ENCODE results near the gene RAI1. TPM values are rescaled to one million over a fixed set of nuclear protein-coding genes. Genes with fewer than 3 reads are reported as not detected.

The RAI1 gene
- total and polyA plus RNA-seq, 10 of the 15 experiments (the other 5 are each of a cell fraction or from before 2014, with no cell fraction given): 0.66 to 37.7 (median 6.0) TPM

DNA sequence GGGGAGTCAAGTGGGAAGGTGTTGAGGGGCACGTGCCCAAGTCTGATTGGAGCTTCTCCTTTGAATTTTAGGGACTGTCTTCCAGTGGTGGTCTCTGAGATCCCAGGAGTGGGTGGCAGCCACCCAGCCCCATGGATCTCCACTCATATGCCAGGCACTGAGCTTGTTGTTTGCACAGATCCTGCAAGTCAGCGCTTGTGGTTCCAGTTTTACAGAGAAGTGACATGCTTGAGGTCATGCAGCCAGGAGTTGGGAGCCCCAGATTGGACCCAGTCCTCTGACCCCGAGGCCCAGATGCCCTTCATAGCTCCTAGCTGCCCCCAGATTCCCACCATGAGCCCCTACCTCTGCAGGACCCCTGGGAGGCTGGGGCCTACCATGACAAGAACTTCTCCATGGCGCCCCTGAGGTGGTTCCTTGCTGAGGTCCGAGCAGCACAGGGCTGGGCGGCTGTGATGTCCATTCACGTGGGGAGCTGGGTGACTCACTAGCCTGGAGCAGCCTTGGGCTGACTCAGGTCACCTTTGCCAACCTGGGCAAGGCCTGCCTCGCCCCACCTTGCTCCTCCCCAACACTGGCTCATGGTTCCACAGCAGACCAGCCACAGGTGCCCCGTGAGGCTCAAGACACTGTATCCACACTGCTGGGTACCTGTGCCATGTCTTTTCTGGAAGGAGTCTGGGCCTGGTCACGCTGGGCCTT is 47.4 kb downstream of the RAI1 start:
- Histone ChIP-seq H3K36me3 (ENCODE audit: control insufficient read depth in 2 of 2, insufficient read depth in 2 of 2, low read length in 1 of 2) (peaks cover 0 to 20% of the 10 kb centered on the region in 2 experiments; a peak in 3 of 4 replicates), H4K20me1 (ENCODE audit: control insufficient read depth, insufficient read depth) (peaks cover 5% of the 10 kb centered on the region), H3K4me2 (ENCODE audit: control insufficient read depth, insufficient read depth) (no peak overlapping the region), H3K4me3 (no peak overlapping the region), H2AFZ (ENCODE audit: control insufficient read depth, low read depth, low read length) (no peak overlapping the region), H3K9ac (ENCODE audit: control insufficient read depth, insufficient read depth, low read length) (no peak overlapping the region), H3K9me3 (replicated peaks; ENCODE audit: control insufficient read depth, insufficient read depth, low read length) (no peaks in the 10 kb centered on the region), H3K4me1 (ENCODE audit: control insufficient read depth, insufficient read depth, low read length) (0 out of 2 replicates have a peak, but pooled peaks cover 5% of the 10 kb centered on the region), H3K27me3 (replicated peaks in 1 of 2; ENCODE audit: control insufficient read depth in 2 of 2, insufficient read depth in 2 of 2, low read length in 1 of 2) (no peaks in the 10 kb centered on the region), H3K79me2 (ENCODE audit: control insufficient read depth, insufficient read depth, low read length) (peaks cover 3% of the 10 kb centered on the region), H3K27ac (ENCODE audit: control insufficient read depth, insufficient read depth) (no peak overlapping the region)
- no peak for DNase-seq (ENCODE audit: low read depth, low spot score)
- no peak for FAIRE-seq
- RAD21 ChIA-PET (ENCODE audit: unreplicated experiment): interaction anchor here (1.1 to 1.9 kb wide), 3 partner anchors 36 to 190 kb away, joined by 3 to 4 read pairs (median 4); no protein-coding TSS in a partner anchor
- 91% methylated on average over 9 of the region's 10 CpGs for WGBS (ENCODE audit: insufficient coverage, insufficient replicate concordance, low lambda C conversion rate, missing lambda C conversion rate)
- ATAC-seq: no peak
- TF ChIP-seq, protein P1, sequence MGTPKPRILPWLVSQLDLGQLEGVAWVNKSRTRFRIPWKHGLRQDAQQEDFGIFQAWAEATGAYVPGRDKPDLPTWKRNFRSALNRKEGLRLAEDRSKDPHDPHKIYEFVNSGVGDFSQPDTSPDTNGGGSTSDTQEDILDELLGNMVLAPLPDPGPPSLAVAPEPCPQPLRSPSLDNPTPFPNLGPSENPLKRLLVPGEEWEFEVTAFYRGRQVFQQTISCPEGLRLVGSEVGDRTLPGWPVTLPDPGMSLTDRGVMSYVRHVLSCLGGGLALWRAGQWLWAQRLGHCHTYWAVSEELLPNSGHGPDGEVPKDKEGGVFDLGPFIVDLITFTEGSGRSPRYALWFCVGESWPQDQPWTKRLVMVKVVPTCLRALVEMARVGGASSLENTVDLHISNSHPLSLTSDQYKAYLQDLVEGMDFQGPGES (IDR thresholded peaks at IDR 0.05): no peak
- TF ChIP-seq SP1 (IDR thresholded peaks at IDR 0.05; ENCODE audit: low read depth, low read length): no peak
- no peak for TF ChIP-seq ZNF274 (IDR thresholded peaks at IDR 0.05; ENCODE audit: insufficient read depth, insufficient read length)
- TF ChIP-seq CBX5 (IDR thresholded peaks at IDR 0.05; ENCODE audit: low read depth): no peak
- TF ChIP-seq NR2C2 (IDR thresholded peaks at IDR 0.05; ENCODE audit: borderline replicate concordance, control insufficient read depth, insufficient read length, low read depth): no peak
- no peak for TF ChIP-seq NFYA (IDR thresholded peaks at IDR 0.05; ENCODE audit: borderline replicate concordance, low read depth, low read length)
- no peak for TF ChIP-seq CREM (IDR thresholded peaks at IDR 0.05; ENCODE audit: low read depth)
- no peak for TF ChIP-seq RAD21 (IDR thresholded peaks at IDR 0.05; ENCODE audit: insufficient read depth, low read depth, low read length)
- TF ChIP-seq GABPA (IDR thresholded peaks at IDR 0.05; ENCODE audit: low read depth): no peak
- TF ChIP-seq BACH1 (IDR thresholded peaks at IDR 0.05; ENCODE audit: borderline replicate concordance): no peak
- TF ChIP-seq CREB1 (IDR thresholded peaks at IDR 0.05; ENCODE audit: low read depth): no peak
- no peak for TF ChIP-seq IKZF1 (conservative IDR thresholded peaks at IDR 0.05)
- no peak for TF ChIP-seq SMAD1 (IDR thresholded peaks at IDR 0.05; ENCODE audit: low read depth, partially characterized antibody)
- TF ChIP-seq, protein P2, sequence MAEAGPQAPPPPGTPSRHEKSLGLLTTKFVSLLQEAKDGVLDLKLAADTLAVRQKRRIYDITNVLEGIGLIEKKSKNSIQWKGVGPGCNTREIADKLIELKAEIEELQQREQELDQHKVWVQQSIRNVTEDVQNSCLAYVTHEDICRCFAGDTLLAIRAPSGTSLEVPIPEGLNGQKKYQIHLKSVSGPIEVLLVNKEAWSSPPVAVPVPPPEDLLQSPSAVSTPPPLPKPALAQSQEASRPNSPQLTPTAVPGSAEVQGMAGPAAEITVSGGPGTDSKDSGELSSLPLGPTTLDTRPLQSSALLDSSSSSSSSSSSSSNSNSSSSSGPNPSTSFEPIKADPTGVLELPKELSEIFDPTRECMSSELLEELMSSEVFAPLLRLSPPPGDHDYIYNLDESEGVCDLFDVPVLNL (IDR thresholded peaks at IDR 0.05; ENCODE audit: low read depth, low read length): no peak
- TF ChIP-seq, protein P3, sequence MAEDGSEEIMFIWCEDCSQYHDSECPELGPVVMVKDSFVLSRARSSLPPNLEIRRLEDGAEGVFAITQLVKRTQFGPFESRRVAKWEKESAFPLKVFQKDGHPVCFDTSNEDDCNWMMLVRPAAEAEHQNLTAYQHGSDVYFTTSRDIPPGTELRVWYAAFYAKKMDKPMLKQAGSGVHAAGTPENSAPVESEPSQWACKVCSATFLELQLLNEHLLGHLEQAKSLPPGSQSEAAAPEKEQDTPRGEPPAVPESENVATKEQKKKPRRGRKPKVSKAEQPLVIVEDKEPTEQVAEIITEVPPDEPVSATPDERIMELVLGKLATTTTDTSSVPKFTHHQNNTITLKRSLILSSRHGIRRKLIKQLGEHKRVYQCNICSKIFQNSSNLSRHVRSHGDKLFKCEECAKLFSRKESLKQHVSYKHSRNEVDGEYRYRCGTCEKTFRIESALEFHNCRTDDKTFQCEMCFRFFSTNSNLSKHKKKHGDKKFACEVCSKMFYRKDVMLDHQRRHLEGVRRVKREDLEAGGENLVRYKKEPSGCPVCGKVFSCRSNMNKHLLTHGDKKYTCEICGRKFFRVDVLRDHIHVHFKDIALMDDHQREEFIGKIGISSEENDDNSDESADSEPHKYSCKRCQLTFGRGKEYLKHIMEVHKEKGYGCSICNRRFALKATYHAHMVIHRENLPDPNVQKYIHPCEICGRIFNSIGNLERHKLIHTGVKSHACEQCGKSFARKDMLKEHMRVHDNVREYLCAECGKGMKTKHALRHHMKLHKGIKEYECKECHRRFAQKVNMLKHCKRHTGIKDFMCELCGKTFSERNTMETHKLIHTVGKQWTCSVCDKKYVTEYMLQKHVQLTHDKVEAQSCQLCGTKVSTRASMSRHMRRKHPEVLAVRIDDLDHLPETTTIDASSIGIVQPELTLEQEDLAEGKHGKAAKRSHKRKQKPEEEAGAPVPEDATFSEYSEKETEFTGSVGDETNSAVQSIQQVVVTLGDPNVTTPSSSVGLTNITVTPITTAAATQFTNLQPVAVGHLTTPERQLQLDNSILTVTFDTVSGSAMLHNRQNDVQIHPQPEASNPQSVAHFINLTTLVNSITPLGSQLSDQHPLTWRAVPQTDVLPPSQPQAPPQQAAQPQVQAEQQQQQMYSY (CRISPR knock-in tag; IDR thresholded peaks at IDR 0.05): no peak
- CTCF ChIA-PET: interaction anchor here (0.7 to 2.0 kb wide), 6 partner anchors 21 to 73 kb away, joined by 3 to 7 read pairs (median 4); no protein-coding TSS in a partner anchor
- POLR2A ChIA-PET: interaction anchor here (0.5 kb wide), 1 partner anchor 51 kb away, joined by 3 read pairs; no protein-coding TSS in a partner anchor
- SMC1A ChIA-PET (ENCODE audit: uncharacterized antibody, unreplicated experiment): interaction anchor here (1.1 to 1.3 kb wide), 2 partner anchors 21 to 38 kb away, joined by 3 to 4 read pairs; no protein-coding TSS in a partner anchor
- intact Hi-C loops (cut with micrococcal nuclease; ENCODE audit: unreplicated experiment) (loop anchor here (2.0 to 5.0 kb wide), 2 partner anchors 46 to 132 kb away; partner anchors contain the start of gene RAI1), in situ Hi-C loops (cut with MboI) (no loop called here)
- BruUV-seq (replicated peaks): no TSS peak
